Kidney epithelial cell (primary cell): ENCODE data around the gene SEMA7A. TPM values are rescaled to one million over a fixed set of nuclear protein-coding genes. Genes with fewer than 3 reads are reported as not detected.

ENCODE experiments used
- DNase-seq: peaks from one replicate; pipeline ENCODE4 v3.0.0-alpha.2; 2010; ENCODE audit warnings: low read depth
- H3K27me3 ChIP-seq: 2 replicates; pipeline ENCODE4 v1.6.0; 2011; ENCODE audit warnings: low read length; ENCODE audit not compliant: control insufficient read depth, insufficient read depth
- H3K36me3 ChIP-seq: 2 replicates; pipeline ENCODE4 v1.5.1; 2011; ENCODE audit warnings: low read length; ENCODE audit not compliant: control insufficient read depth, insufficient read depth
- H3K4me3 ChIP-seq: 2 replicates; pipeline ENCODE4 v1.5.1; 2011; ENCODE audit warnings: low read depth, mild to moderate bottlenecking, control low read depth, low read length
- total RNA-seq: library from RNA; depleted of rRNA; stranded (reverse); fragments of >200 nt; gene quantifications from 2 replicates; pipeline ENCODE4 v1.2.3, GENCODE V29; 2015
- TF ChIP-seq, protein P1 (sequence below): IDR thresholded peaks from 2 replicates; pipeline ENCODE4 v1.5.1; 2011; ENCODE audit warnings: mild to moderate bottlenecking, moderate library complexity, low read length, control low read depth, inconsistent platforms; ENCODE audit not compliant: insufficient read depth, poor library complexity, severe bottlenecking

SEMA7A gene
- total RNA-seq, 1 donor from 2014 or later, result 289 TPM

DNA sequence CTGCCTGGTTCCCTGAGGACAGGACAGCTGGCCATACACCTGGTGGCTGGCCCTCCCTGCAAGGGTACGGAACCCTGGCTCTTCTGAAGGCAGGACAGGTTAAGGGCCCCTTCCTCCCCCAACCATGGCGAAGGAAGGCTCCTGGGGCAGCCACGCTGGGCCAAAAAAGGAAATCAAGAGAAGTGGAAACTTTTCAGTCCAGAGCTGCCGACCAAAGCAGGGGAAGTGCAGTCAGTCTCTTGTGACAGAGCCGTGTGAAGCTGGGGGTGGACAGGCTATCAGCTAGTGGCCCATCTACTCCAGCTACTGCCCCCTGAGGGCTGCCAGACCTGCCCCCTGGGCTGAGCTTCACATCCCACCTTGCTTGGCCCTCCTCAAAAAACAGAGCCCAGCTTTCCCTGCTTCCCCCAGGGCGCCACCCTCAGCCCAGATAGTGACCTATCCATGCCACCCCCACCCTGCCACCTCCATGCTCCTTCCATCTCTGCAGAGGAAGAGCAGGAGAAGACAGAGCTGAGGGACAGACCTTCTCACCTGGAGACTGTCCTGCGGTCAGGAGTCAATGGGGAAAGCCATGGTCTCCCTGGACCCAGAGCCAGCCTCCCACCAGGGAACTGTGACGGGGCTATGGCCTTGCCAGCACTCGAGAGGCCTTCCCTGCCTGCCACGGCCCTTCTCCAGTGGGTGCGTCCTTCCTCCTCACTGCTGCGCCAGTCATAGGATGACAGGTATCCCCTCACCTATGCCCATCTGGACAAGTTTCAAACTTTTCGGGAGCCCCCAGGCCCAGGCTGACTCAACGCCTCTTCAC lies 4.6 kb downstream of the SEMA7A start:
- no peak overlapping the region for H3K4me3 ChIP-seq
- H3K36me3 ChIP-seq, result no peaks in the 10 kb centered on the region
- TF ChIP-seq, protein P1, sequence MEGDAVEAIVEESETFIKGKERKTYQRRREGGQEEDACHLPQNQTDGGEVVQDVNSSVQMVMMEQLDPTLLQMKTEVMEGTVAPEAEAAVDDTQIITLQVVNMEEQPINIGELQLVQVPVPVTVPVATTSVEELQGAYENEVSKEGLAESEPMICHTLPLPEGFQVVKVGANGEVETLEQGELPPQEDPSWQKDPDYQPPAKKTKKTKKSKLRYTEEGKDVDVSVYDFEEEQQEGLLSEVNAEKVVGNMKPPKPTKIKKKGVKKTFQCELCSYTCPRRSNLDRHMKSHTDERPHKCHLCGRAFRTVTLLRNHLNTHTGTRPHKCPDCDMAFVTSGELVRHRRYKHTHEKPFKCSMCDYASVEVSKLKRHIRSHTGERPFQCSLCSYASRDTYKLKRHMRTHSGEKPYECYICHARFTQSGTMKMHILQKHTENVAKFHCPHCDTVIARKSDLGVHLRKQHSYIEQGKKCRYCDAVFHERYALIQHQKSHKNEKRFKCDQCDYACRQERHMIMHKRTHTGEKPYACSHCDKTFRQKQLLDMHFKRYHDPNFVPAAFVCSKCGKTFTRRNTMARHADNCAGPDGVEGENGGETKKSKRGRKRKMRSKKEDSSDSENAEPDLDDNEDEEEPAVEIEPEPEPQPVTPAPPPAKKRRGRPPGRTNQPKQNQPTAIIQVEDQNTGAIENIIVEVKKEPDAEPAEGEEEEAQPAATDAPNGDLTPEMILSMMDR, result no peak
- no peak for DNase-seq
- H3K27me3 ChIP-seq, result no peaks in the 10 kb centered on the region

DNA sequence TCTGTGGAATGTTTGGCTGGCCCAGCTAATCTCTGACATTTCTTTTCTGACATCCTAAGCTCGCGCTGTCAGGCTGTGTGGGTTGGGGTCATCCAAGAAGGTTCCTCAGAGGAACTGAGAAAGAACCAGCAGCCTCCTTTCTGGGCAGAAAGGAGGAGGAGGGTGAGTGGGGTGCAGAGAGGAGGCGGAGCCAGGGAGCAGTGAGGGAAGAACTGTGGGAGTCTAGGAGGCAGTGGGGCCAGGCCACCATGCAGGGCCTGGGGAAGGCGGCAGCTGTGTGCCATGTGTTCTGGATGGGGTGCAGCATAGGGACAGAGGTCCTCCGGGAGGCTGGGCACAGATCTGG lies 5.3 kb downstream of the SEMA7A start:
- Histone ChIP-seq H3K27me3 (no peaks in the 10 kb centered on the region), H3K36me3 (no peaks in the 10 kb centered on the region), H3K4me3 (no peak overlapping the region)
- TF ChIP-seq, protein P1, result no peak
- no peak for DNase-seq

DNA sequence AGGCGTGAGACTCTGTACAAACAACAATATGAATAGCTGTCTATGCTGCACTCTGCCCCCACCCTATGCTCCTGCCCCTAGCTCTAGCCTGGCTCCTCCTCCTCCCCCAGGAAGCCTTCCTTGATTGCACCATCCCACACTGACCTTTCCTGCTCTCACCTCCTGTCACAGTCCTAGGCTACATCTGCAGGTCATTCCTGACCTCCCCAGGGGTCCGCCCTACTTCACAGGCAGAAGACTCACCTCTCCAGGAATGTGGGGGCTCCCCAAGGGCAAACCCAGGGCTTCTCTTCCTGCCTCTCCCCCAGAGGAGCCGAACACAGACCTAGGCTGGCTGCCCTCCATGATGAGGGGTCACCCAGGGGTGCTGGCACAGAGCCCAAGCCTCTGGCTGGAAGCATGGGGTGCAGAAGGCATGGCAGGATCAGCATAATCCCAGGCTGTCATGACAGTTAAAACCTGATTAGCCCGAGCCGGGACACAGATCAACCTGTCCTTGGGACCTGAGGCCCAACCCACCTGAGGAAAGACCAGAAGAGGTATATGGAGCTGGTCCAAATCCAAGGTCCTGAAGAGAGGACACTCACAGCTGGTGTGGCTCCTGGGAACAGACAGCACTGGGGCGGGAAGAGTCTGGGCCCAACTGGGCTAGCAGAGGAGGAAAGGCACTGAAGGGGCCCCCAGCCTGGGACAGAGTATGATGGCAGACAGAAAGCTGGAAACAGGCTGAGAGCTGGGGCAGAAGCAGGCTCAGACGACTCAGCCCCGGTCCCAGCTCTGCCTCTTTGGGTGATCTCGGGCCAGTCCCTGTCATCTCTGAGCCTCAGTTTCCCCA lies 5.9 kb downstream of the SEMA7A start:
- no peak for DNase-seq
- no peaks in the 10 kb centered on the region for H3K36me3 ChIP-seq
- H3K27me3 ChIP-seq, result no peaks in the 10 kb centered on the region
- TF ChIP-seq, protein P1, result no peak
- H3K4me3 ChIP-seq, result no peak overlapping the region

DNA sequence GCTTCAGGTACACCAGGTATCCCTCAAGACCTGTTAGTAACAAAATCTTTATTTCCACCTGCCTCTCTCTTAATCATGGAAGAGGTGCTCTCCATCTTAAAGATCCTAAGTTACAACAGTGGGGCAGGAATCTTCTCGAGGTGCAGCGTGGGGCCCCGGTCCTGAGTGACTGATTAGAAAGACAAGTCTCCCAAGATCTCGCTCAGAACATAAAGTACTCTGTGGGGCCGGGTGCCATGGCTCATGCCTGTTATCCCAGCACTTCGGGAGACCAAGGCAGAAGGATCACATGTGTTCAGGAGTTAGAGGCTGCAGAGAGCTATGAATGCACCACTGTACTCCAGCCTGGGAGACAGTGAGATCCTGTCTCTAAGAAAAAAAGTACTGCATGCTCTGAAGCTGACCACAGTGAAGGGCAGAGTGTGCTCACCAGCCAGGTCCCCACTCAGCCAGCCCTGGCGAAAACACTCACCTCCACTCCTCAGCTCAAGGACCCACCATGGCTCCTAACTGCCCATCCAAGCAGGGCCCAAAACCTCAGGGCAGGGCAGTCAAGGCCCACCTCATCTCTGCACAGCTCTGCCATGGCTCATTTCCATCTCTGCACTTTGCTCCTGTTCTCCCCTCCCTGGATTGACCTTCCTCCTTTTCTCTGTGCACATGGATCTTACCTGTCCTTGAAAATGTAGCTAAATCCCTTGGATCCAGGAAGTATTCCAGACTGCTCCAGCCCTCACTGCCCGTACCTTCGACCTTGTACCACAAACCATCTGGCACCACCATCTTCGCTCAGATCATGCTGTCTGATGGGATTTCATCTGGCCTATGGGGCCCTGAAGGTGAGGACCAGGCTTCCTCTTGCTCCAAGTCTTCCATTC lies 7.1 kb downstream of the SEMA7A start:
- TF ChIP-seq, protein P1, result no peak
- Histone ChIP-seq H3K27me3 (no peaks in the 10 kb centered on the region), H3K4me3 (no peak overlapping the region), H3K36me3 (no peaks in the 10 kb centered on the region)
- no peak for DNase-seq

DNA sequence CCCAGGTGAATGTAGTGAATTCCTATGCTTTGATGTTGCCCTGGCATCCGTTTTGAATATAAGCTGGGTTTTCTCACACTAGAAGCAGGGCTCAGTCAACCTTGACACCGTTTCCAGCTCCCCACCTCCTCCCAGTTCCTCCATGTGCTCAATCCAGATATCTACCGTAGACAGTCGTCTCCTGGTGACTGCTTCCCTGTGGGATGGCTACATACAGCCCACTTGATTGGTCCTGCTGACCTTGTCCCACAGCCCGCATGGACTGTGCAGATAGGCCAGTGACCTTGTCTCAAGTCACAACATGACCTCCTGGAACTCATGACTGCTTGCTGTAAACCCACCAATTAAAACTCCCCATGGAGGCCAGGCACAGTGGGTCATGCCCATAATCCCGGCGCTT lies 8.1 kb downstream of the SEMA7A start:
- TF ChIP-seq, protein P1, result no peak
- Histone ChIP-seq H3K27me3 (no peaks in the 10 kb centered on the region), H3K4me3 (no peak overlapping the region), H3K36me3 (no peaks in the 10 kb centered on the region)
- DNase-seq, result no peak
